ENCODE measurements around the gene GABRB1.

The GABRB1 gene

GRCh38 chr4:47410271-47410670, 378.9 kb downstream of the GABRB1 start:
- no peak for DNase-seq

- no peak for DNase-seq
These were observed 382.2 kb downstream of the GABRB1 start for GRCh38 chr4:47413521-47413920.

GRCh38 chr4:47415719-47416118, 384.4 kb downstream of the GABRB1 start:
- no peak for DNase-seq

- DNase-seq: no peak
These were observed 386.8 kb downstream of the GABRB1 start for GRCh38 chr4:47418147-47418546.

- no peak for DNase-seq
These were observed 387.9 kb downstream of the GABRB1 start for GRCh38 chr4:47419296-47419695.

- no peak for DNase-seq
These were observed 394.3 kb downstream of the GABRB1 start for GRCh38 chr4:47425628-47426027.

GRCh38 chr4:47427935-47428334, 396.6 kb downstream of the GABRB1 start:
- DNase-seq: no peak

- no peak for DNase-seq
These were observed 401.4 kb downstream of the GABRB1 start for GRCh38 chr4:47432749-47433148.

GRCh38 chr4:47434931-47435330, 403.6 kb downstream of the GABRB1 start:
- no peak for DNase-seq

GRCh38 chr4:47442980-47443379, 411.6 kb downstream of the GABRB1 start:
- DNase-seq: no peak

GRCh38 chr4:47444031-47444430, 412.7 kb downstream of the GABRB1 start:
- no peak for DNase-seq

- DNase-seq: no peak
These were observed 420.3 kb downstream of the GABRB1 start for GRCh38 chr4:47451657-47452056.

- DNase-seq: no peak
These were observed 431.4 kb downstream of the GABRB1 start for GRCh38 chr4:47462799-47463234.

- DNase-seq: peak; percentile 89
These were observed 432.0 kb downstream of the GABRB1 start, which contains the start of gene COMMD8 for GRCh38 chr4:47463235-47463956. COMMD8 (minus strand) TSS chr4:47463702; CDS start chr4:47463651, 51 bp downstream.

- peak; percentile 57 for DNase-seq
These were observed 433.6 kb downstream of the GABRB1 start for GRCh38 chr4:47465004-47465403.

- DNase-seq: no peak
These were observed 434.9 kb downstream of the GABRB1 start for GRCh38 chr4:47466056-47466785.

GRCh38 chr4:47468706-47469365, 437.5 kb downstream of the GABRB1 start:
- peak; percentile 67 for DNase-seq

GRCh38 chr4:47469951-47470350, 438.6 kb downstream of the GABRB1 start:
- DNase-seq: no peak

GRCh38 chr4:47471064-47471463, 439.7 kb downstream of the GABRB1 start:
- DNase-seq: no peak

GRCh38 chr4:47471591-47471990, 440.2 kb downstream of the GABRB1 start:
- no peak for DNase-seq

GRCh38 chr4:47473141-47473750, 441.9 kb downstream of the GABRB1 start:
- no peak for DNase-seq

- DNase-seq: no peak
These were observed 443.4 kb downstream of the GABRB1 start for GRCh38 chr4:47474799-47475198.

GRCh38 chr4:47475411-47475810, 444.0 kb downstream of the GABRB1 start:
- DNase-seq: no peak
